ENCODE results near the gene TUBGCP3. TPM values are rescaled to one million over a fixed set of nuclear protein-coding genes. Genes with fewer than 3 reads are reported as not detected.

Gene TUBGCP3
- total and polyA plus RNA-seq, 4 donors = 6.7 to 31.0 (median 17.3) TPM

GRCh38 chr13:112626761-112627160 is 38.8 kb upstream of the TUBGCP3 start (continued):
- TF ChIP-seq FOXA2 (IDR thresholded peaks at IDR 0.05) = no peak
- no peak for TF ChIP-seq HNF4A (conservative IDR thresholded peaks at IDR 0.05)
- no peak for TF ChIP-seq JUND (IDR thresholded peaks at IDR 0.05)
- no peak for TF ChIP-seq RAD21 (IDR thresholded peaks at IDR 0.05)
- TF ChIP-seq GABPA (IDR thresholded peaks at IDR 0.05 in 1 of 2, conservative IDR thresholded peaks at IDR 0.05 in 1 of 2) = no peak
- TF ChIP-seq MAX (IDR thresholded peaks at IDR 0.05) = no peak
- no peak for TF ChIP-seq TAF1 (conservative IDR thresholded peaks at IDR 0.05)

GRCh38 chr13:112626124-112626523 is 38.2 kb upstream of the TUBGCP3 start:
- DNase-seq (ENCODE audit: low spot score) = no peak
- Histone ChIP-seq H3K27ac (ENCODE audit: low read depth in 1 of 2, low read length in 2 of 2) (no peak overlapping the region), H3K4me3 (ENCODE audit: low read depth in 1 of 3, low read length in 3 of 3) (no peak overlapping the region), H3K36me3 (ENCODE audit: control insufficient read depth in 4 of 4, insufficient read depth in 3 of 4, low read depth in 1 of 4, low read length in 3 of 4) (no peaks in the 10 kb centered on the region), H3K4me1 (ENCODE audit: control insufficient read depth in 4 of 4, insufficient read depth in 4 of 4, low read length in 3 of 4) (peaks cover 0 to 10% (median 7%) of the 10 kb centered on the region in 4 donors), H3K9me3 (ENCODE audit: control insufficient read depth in 4 of 4, low read length in 3 of 4) (no peaks in the 10 kb centered on the region), H3K27me3 (ENCODE audit: control insufficient read depth in 4 of 4, insufficient read depth in 4 of 4, low read length in 3 of 4) (no peaks in the 10 kb centered on the region), H3K9ac (ENCODE audit: low read depth in 1 of 2, low read length in 2 of 2) (no peak overlapping the region)
- 79% methylated on average over 8 of the region's 8 CpGs for WGBS
- no peak for TF ChIP-seq RAD21 (IDR thresholded peaks at IDR 0.05)
- no peak for TF ChIP-seq NR2F2 (IDR thresholded peaks at IDR 0.05)
- TF ChIP-seq FOXA2 (IDR thresholded peaks at IDR 0.05) = no peak
- TF ChIP-seq EGR1 (IDR thresholded peaks at IDR 0.05; ENCODE audit: low read depth in 2 of 2) = no peak
- TF ChIP-seq HNF4G (IDR thresholded peaks at IDR 0.05) = no peak
- TF ChIP-seq MAX (IDR thresholded peaks at IDR 0.05) = no peak
- no peak for TF ChIP-seq HNF4A (conservative IDR thresholded peaks at IDR 0.05)
- TF ChIP-seq REST (IDR thresholded peaks at IDR 0.05) = no peak
- TF ChIP-seq RXRA (IDR thresholded peaks at IDR 0.05) = no peak
- TF ChIP-seq GABPA (IDR thresholded peaks at IDR 0.05 in 1 of 2, conservative IDR thresholded peaks at IDR 0.05 in 1 of 2) = no peak
- TF ChIP-seq SP1 (IDR thresholded peaks at IDR 0.05) = no peak
- TF ChIP-seq FOXA1 (IDR thresholded peaks at IDR 0.05) = no peak
- TF ChIP-seq YY1 (IDR thresholded peaks at IDR 0.05) = no peak
- TF ChIP-seq TAF1 (conservative IDR thresholded peaks at IDR 0.05) = no peak
- TF ChIP-seq, protein P1, sequence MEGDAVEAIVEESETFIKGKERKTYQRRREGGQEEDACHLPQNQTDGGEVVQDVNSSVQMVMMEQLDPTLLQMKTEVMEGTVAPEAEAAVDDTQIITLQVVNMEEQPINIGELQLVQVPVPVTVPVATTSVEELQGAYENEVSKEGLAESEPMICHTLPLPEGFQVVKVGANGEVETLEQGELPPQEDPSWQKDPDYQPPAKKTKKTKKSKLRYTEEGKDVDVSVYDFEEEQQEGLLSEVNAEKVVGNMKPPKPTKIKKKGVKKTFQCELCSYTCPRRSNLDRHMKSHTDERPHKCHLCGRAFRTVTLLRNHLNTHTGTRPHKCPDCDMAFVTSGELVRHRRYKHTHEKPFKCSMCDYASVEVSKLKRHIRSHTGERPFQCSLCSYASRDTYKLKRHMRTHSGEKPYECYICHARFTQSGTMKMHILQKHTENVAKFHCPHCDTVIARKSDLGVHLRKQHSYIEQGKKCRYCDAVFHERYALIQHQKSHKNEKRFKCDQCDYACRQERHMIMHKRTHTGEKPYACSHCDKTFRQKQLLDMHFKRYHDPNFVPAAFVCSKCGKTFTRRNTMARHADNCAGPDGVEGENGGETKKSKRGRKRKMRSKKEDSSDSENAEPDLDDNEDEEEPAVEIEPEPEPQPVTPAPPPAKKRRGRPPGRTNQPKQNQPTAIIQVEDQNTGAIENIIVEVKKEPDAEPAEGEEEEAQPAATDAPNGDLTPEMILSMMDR (IDR thresholded peaks at IDR 0.05; ENCODE audit: low read depth, low read length, missing input control) = no peak
- TF ChIP-seq ATF3 (IDR thresholded peaks at IDR 0.05) = no peak
- no peak for TF ChIP-seq JUND (IDR thresholded peaks at IDR 0.05)
